IMR-90 (cell line): ENCODE measurements around the gene ZNF335. TPM values are rescaled to one million over a fixed set of nuclear protein-coding genes. Genes with fewer than 3 reads are reported as not detected.

Experiments
- ATAC-seq: fragments of 200-7000 bp; cut with Tn5 transposase; 2 replicates; pipeline ENCODE4 v1.9.1; 2020; ENCODE audit warnings: low read depth, mild to moderate bottlenecking, moderate library complexity
- BruUV-seq: library from RNA; stranded (reverse); fragments of 400-500 nt; replicated peaks from 2 replicates; lab custom pipeline; 2021; lab: Mats Ljungman, UMichigan
- CTCF ChIA-PET: fragments of 300-600 bp; formaldehyde crosslinking; extraction: SDS; loops from one replicate; lab custom pipeline; 2021; ENCODE audit warnings: antibody characterized with exemption; lab: Yijun Ruan, JAX
- POLR2A ChIA-PET: fragments of 300-600 bp; sonication (Branson Sonifier 250); formaldehyde crosslinking; loops from one replicate; lab custom pipeline; 2022; ENCODE audit warnings: antibody characterized with exemption; ENCODE audit not compliant: unreplicated experiment; lab: Charles Lee
- DNase-seq: peaks from one replicate; pipeline ENCODE4 v3.0.0; 2013
- H2AFZ ChIP-seq: replicated peaks from 2 replicates; pipeline ENCODE3; 2013; ENCODE audit warnings: low read length, mild to moderate bottlenecking; ENCODE audit not compliant: poor library complexity
- H2AK5ac ChIP-seq: 2 replicates; pipeline ENCODE4 v1.6.1; 2013; ENCODE audit warnings: low read depth, low read length, inconsistent platforms
- H2AK9ac ChIP-seq: replicated peaks from 2 replicates; pipeline ENCODE3; 2013; ENCODE audit warnings: mild to moderate bottlenecking, low read depth, low read length, moderate library complexity; ENCODE audit not compliant: poor library complexity
- H2BK120ac ChIP-seq: 2 replicates; pipeline ENCODE4 v1.6.1; 2013; ENCODE audit warnings: low read depth, low read length, inconsistent platforms
- H2BK15ac ChIP-seq: 3 replicates; pipeline ENCODE4 v1.6.1; 2013; ENCODE audit warnings: low read depth, low read length, inconsistent platforms
- H2BK20ac ChIP-seq: 2 replicates; pipeline ENCODE4 v1.6.1; 2013; ENCODE audit warnings: low read depth, mild to moderate bottlenecking, inconsistent platforms, low read length, moderate library complexity
- H2BK5ac ChIP-seq: 2 replicates; pipeline ENCODE4 v1.6.1; 2013; ENCODE audit warnings: mild to moderate bottlenecking, low read depth, low read length, inconsistent platforms; ENCODE audit not compliant: poor library complexity, severe bottlenecking
- H3K14ac ChIP-seq: replicated peaks from 2 replicates; pipeline ENCODE4 v1.6.1; 2013; ENCODE audit warnings: low read depth, low read length, inconsistent platforms
- H3K18ac ChIP-seq: 2 replicates; pipeline ENCODE4 v1.6.1; 2013; ENCODE audit warnings: low read depth, low read length, control low read depth
- H3K23ac ChIP-seq: 2 replicates; pipeline ENCODE4 v1.6.1; 2013; ENCODE audit warnings: low read depth, low read length, inconsistent platforms
- H3K27ac ChIP-seq: 2 replicates; pipeline ENCODE4 v1.5.1; 2013; ENCODE audit warnings: mild to moderate bottlenecking, control low read depth, low read length; ENCODE audit not compliant: insufficient read depth
- H3K27me3 ChIP-seq: 2 replicates; pipeline ENCODE4 v1.6.1; 2013; ENCODE audit warnings: low read length; ENCODE audit not compliant: control insufficient read depth, insufficient read depth
- H3K36me3 ChIP-seq: 2 replicates; pipeline ENCODE4 v1.6.1; 2013; ENCODE audit warnings: low read length, mixed read lengths; ENCODE audit not compliant: control insufficient read depth, insufficient read depth
- H3K4ac ChIP-seq: 2 replicates; pipeline ENCODE4 v1.6.1; 2013; ENCODE audit warnings: low read depth, low read length, inconsistent platforms
- H3K4me1 ChIP-seq: 2 replicates; pipeline ENCODE4 v1.6.1; 2013; ENCODE audit warnings: low read length, mixed read lengths; ENCODE audit not compliant: control insufficient read depth, insufficient read depth
- H3K4me2 ChIP-seq: 2 replicates; pipeline ENCODE4 v1.6.1; 2013; ENCODE audit warnings: low read depth, mild to moderate bottlenecking, control low read depth, low read length, moderate library complexity
- H3K4me3 ChIP-seq: 2 replicates; pipeline ENCODE4 v1.5.1; 2013; ENCODE audit warnings: low read depth, mild to moderate bottlenecking, control low read depth, low read length, moderate library complexity; ENCODE audit not compliant: insufficient read depth
- H3K56ac ChIP-seq: 2 replicates; pipeline ENCODE4 v1.6.1; 2013; ENCODE audit warnings: low read length, inconsistent platforms; ENCODE audit not compliant: insufficient read depth; ENCODE audit errors: extremely low read depth
- H3K79me1 ChIP-seq, 2 experiments: 2 replicates each; pipeline ENCODE4 v1.6.1; 2013; ENCODE audit warnings: low read length in 2 of 2, inconsistent platforms in 1 of 2, low read depth in 1 of 2
- H3K9ac ChIP-seq: 2 replicates; pipeline ENCODE4 v1.6.1; 2013; ENCODE audit warnings: low read depth, low read length, control low read depth
- H3K9me1 ChIP-seq: 2 replicates; pipeline ENCODE4 v1.6.1; 2013; ENCODE audit warnings: low read length, inconsistent platforms; ENCODE audit not compliant: insufficient read depth
- H3K9me3 ChIP-seq: 2 replicates; pipeline ENCODE4 v1.6.1; 2013; ENCODE audit warnings: low read length; ENCODE audit not compliant: control insufficient read depth, insufficient read depth
- H4K20me1 ChIP-seq: 2 replicates; pipeline ENCODE4 v1.6.1; 2013; ENCODE audit warnings: low read length, inconsistent platforms; ENCODE audit not compliant: insufficient read depth
- H4K5ac ChIP-seq: 2 replicates; pipeline ENCODE4 v1.6.1; 2013; ENCODE audit warnings: mild to moderate bottlenecking, low read depth, low read length, control low read depth
- H4K8ac ChIP-seq, 2 experiments: 2 replicates each; pipeline ENCODE4 v1.6.1; 2013; ENCODE audit warnings: low read depth in 2 of 2, low read length in 2 of 2, control low read depth in 1 of 2, inconsistent platforms in 1 of 2
- H4K91ac ChIP-seq: 2 replicates; pipeline ENCODE4 v1.6.1; 2013; ENCODE audit warnings: low read depth, low read length, inconsistent platforms; ENCODE audit not compliant: insufficient read depth
- CEBPB ChIP-seq: IDR thresholded peaks from 2 replicates; pipeline ENCODE4 v1.6.1; 2012; ENCODE audit warnings: low read depth, low read length, improper control_type of control experiment
- CTCF ChIP-seq: conservative IDR thresholded peaks from 2 replicates; pipeline ENCODE4 v1.5.1; 2012; ENCODE audit warnings: mild to moderate bottlenecking, low read depth, low read length, improper control_type of control experiment
- ELK1 ChIP-seq: fragments of 150-350 bp; IDR thresholded peaks from 2 replicates; pipeline ENCODE4 v1.6.1; 2016; ENCODE audit warnings: low read depth, mild to moderate bottlenecking, low read length, moderate library complexity, borderline replicate concordance
- FOS ChIP-seq: fragments of 150-350 bp; IDR thresholded peaks from 2 replicates; pipeline ENCODE4 v1.6.1; 2016; ENCODE audit warnings: low read depth, low read length
- NFE2L2 ChIP-seq: fragments of 150-350 bp; IDR thresholded peaks from 2 replicates; pipeline ENCODE4 v1.6.1; 2016; ENCODE audit warnings: low read depth, mild to moderate bottlenecking, low read length
- RCOR1 ChIP-seq: IDR thresholded peaks from 2 replicates; pipeline ENCODE4 v1.6.1; 2012; ENCODE audit warnings: mild to moderate bottlenecking, low read length, improper control_type of control experiment; ENCODE audit not compliant: insufficient replicate concordance
- RFX5 ChIP-seq: IDR thresholded peaks from 2 replicates; pipeline ENCODE4 v1.8.0; 2012; ENCODE audit warnings: low read depth, mild to moderate bottlenecking, low read length, moderate library complexity
- SMC3 ChIP-seq: fragments of 150-350 bp; IDR thresholded peaks from 2 replicates; pipeline ENCODE4 v1.6.1; 2016; ENCODE audit warnings: low read depth, mild to moderate bottlenecking, antibody characterized with exemption, low read length, moderate library complexity
- WGBS, 2 experiments: methylation state at CpG; one replicate each; pipeline versions ENCODE4 v1.1.5 to v1.1.7; 2013; ENCODE audit warnings: missing lambda C conversion rate in 2 of 2; ENCODE audit not compliant: insufficient read length in 1 of 2; ENCODE audit errors: extremely low coverage in 2 of 2; 5-methylcytosine and 5-hydroxymethylcytosine counted together
- dilution Hi-C: fragments of 300-500 bp; cut with HindIII; formaldehyde crosslinking; loops from one replicate; pipeline ENCODE4 v1.14.3; 2018; ENCODE audit warnings: low sequenced_read_pairs; ENCODE audit not compliant: unreplicated experiment
- in situ Hi-C: fragments of 300-500 bp; cut with MboI; formaldehyde crosslinking; loops from 3 replicates; pipeline ENCODE4 v1.14.3; 2019; ENCODE audit warnings: low sequenced_read_pairs, inconsistent platforms, mixed read lengths
- intact Hi-C: fragments of 100-400 bp; cut with micrococcal nuclease; formaldehyde crosslinking; loops from 2 replicates; pipeline ENCODE4 v1.10.0; 2022
- polyA plus RNA-seq, 3 experiments: library from polyadenylated mRNA; depleted of rRNA; stranded (reverse); fragments of >200 nt; gene quantifications; 2 replicates each; pipeline ENCODE4 v1.2.3, GENCODE V29; 2012; ENCODE audit warnings: low replicate concordance in 1 of 3
- total RNA-seq: library from RNA; depleted of rRNA; stranded (reverse); fragments of >200 nt; gene quantifications from 2 replicates; pipeline ENCODE4 v1.2.3, GENCODE V29; 2012

The ZNF335 gene
- total and polyA plus RNA-seq, 2 of the 4 experiments (the other 2 are of a cell fraction): 11.8 to 17.8 TPM

DNA sequence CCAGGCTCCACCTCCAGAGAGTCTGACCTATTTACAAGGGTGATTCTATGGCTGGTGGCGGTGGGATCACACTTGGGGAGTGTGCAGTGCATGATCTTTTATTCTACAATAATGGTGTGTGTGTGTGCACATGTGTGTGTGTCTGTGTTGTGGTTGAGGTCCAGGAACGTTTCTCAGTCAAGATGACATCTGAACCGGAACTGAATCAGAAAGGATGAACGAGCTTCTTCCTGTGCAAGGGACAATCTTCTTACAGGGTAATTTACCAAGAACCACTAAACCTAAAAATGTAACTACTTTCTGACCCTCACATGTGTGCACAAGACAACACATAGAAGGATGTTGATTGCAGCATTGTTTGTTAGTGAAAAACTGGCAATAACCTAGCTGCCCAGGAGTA, 45.3 kb upstream of the ZNF335 start:
- no peaks in the 10 kb centered on the region for H3K79me1 ChIP-seq
- H2BK120ac ChIP-seq: no peak overlapping the region
- H3K27me3 ChIP-seq: peaks cover 49% of the 10 kb centered on the region
- no peaks in the 10 kb centered on the region for H3K4me1 ChIP-seq
- intact Hi-C loops: loop anchor here (10.0 kb wide), 1 partner anchor 472 kb away; the partner anchor contains the start of gene EPPIN
- H2AFZ ChIP-seq: no peak overlapping the region
- no peak overlapping the region for H3K18ac ChIP-seq
- H2AK5ac ChIP-seq: no peak overlapping the region
- H2BK5ac ChIP-seq: no peak overlapping the region
- H3K4ac ChIP-seq: no peak overlapping the region
- ChIA-PET CTCF (interaction anchor here (0.5 kb wide), 1 partner anchor 1203 kb away, joined by 8 read pairs; no protein-coding TSS in a partner anchor), POLR2A (no interaction called here)
- no peaks in the 10 kb centered on the region for H3K36me3 ChIP-seq
- H4K91ac ChIP-seq: no peak overlapping the region
- no peak overlapping the region for H3K14ac ChIP-seq
- no peak overlapping the region for H2AK9ac ChIP-seq
- no peak overlapping the region for H2BK15ac ChIP-seq
- no peak overlapping the region for H4K8ac ChIP-seq
- no peak for TF ChIP-seq ELK1
- TF ChIP-seq FOS: no peak
- TF ChIP-seq CEBPB: no peak
- no peak for TF ChIP-seq SMC3
- TF ChIP-seq NFE2L2: no peak
- no peak for TF ChIP-seq RCOR1
- no peak for TF ChIP-seq RFX5
- TF ChIP-seq CTCF: no peak
- H3K27ac ChIP-seq: no peak overlapping the region
- H2BK20ac ChIP-seq: no peak overlapping the region
- H3K9me1 ChIP-seq: no peaks in the 10 kb centered on the region
- H3K9me3 ChIP-seq: no peaks in the 10 kb centered on the region; the same call in 1 of the 2 replicates
- no peak overlapping the region for H3K4me3 ChIP-seq
- in situ Hi-C loops: no loop called here
- dilution Hi-C loops: no loop called here
- no peak overlapping the region for H3K23ac ChIP-seq
- H3K4me2 ChIP-seq: no peak overlapping the region
- WGBS, 2 experiments: no CpG with 5 or more reads among the region's 4 CpGs
- no TSS peak for BruUV-seq
- H3K9ac ChIP-seq: no peak overlapping the region
- DNase-seq (no peak), ATAC-seq (no peak)
- H3K56ac ChIP-seq: no peak overlapping the region
- no peak overlapping the region for H4K5ac ChIP-seq
- H4K20me1 ChIP-seq: no peaks in the 10 kb centered on the region
